ENCODE results near the gene MBL2.

Gene MBL2

GRCh38 chr10:52776471-52776903, 3.9 kb upstream of the MBL2 start (continued):
- no peak for TF ChIP-seq ZNF518A (tag by site-specific recombination; conservative IDR thresholded peaks at IDR 0.05; ENCODE audit: low read depth)

GRCh38 chr10:52775132-52775647, 2.6 kb upstream of the MBL2 start:
- Histone ChIP-seq H3K36me3 (ENCODE audit: control insufficient read depth in 2 of 2, insufficient read depth in 1 of 2, low read length in 2 of 2) (no peaks in the 10 kb centered on the region), H3K27ac (ENCODE audit: extremely low read depth, low read depth, low read length) (no peak overlapping the region), H3K9me3 (ENCODE audit: control insufficient read depth, insufficient read depth, low read depth, low read length) (no peaks in the 10 kb centered on the region), H3K4me1 (ENCODE audit: control insufficient read depth, insufficient read depth, low read length) (no peaks in the 10 kb centered on the region), H3K4me3 (ENCODE audit: low read depth, low read length) (no peak overlapping the region)
- ChIA-PET POLR2A (no interaction called here), CTCF (no interaction called here)
- TF ChIP-seq ZNF169 (tag by site-specific recombination; IDR thresholded peaks at IDR 0.05) = no peak
- no peak for TF ChIP-seq YY2 (tag by site-specific recombination; IDR thresholded peaks at IDR 0.05)
- TF ChIP-seq BCL6B (tag by site-specific recombination; IDR thresholded peaks at IDR 0.05) = no peak
- TF ChIP-seq GLI4 (tag by site-specific recombination; IDR thresholded peaks at IDR 0.05) = no peak
- no peak for TF ChIP-seq ZNF585B (tag by site-specific recombination; IDR thresholded peaks at IDR 0.05)
- TF ChIP-seq ZNF324 (tag by site-specific recombination; IDR thresholded peaks at IDR 0.05) = no peak
- TF ChIP-seq HOXC10 (CRISPR knock-in tag; IDR thresholded peaks at IDR 0.05) = no peak
- no peak for TF ChIP-seq ZNF239 (tag by site-specific recombination; IDR thresholded peaks at IDR 0.05)
- TF ChIP-seq ZNF311 (tag by site-specific recombination; IDR thresholded peaks at IDR 0.05; ENCODE audit: borderline replicate concordance) = no peak
- TF ChIP-seq ZNF155 (tag by site-specific recombination; IDR thresholded peaks at IDR 0.05) = no peak
- no peak for TF ChIP-seq ZNF670 (tag by site-specific recombination; IDR thresholded peaks at IDR 0.05; ENCODE audit: low read depth)
- TF ChIP-seq ZNF18 (tag by site-specific recombination; IDR thresholded peaks at IDR 0.05) = no peak
- TF ChIP-seq ZNF398 (tag by site-specific recombination; IDR thresholded peaks at IDR 0.05) = no peak
- TF ChIP-seq ZNF580 (tag by site-specific recombination; IDR thresholded peaks at IDR 0.05) = no peak

Measured in HEK293 (cell line).